Stimulated activated CD4-positive, alpha-beta T cell treated with anti-CD3 and anti-CD28 coated beads, Interleukin-12 subunit alpha, Interleukin-12 subunit beta, amount 100 ng/mL, for 24 hours (primary cell): ENCODE measurements around the gene ECD.

Experiments
- DNase-seq, 2 experiments: peaks; one replicate each; pipeline ENCODE4 v3.0.0-alpha.2; 2020; ENCODE audit warnings: low read depth in 2 of 2

ECD gene

DNA sequence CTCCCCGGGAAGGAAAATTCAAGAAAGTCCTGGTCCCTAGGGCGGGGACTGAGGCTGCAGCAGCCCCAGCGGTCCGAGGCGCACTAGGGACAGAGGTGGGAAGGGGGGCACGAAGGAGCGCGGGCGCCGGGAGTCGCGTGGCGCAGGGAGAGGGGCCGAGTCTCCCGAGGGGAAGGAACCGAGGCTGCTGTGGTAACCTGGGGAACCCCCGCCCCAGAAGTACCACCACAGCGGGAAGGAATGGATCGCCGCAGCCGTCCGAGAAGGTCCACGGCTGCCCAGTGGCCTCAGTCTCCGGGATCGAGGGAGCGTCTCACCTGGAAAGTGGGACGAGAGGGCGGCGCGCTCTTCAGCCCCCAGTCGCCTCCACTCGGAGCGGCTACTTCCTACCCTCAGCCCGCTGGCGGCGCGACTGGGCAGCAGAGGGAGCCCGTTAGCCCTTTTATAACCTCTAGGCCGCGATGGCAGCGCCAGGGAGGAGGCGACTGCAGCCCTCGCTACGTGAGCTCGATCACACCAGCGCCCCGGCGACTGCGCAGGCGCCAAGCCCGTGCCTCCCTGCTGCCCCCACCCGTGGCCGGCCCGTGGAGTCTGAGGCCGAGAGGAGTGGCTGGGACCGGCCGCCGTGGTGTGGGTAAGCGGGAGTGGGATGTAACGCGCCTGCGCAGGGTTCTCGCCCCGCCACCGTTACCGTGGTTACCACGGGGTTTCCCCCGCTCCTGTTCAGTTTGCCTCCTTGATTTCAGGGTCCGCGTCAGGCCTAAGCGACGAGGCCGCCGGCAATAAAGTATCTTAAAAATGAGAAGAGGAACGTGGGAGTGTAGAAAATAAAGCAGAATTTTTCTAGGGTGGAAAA is 71.1 kb downstream of the ECD start, which contains the start of gene P4HA1:
TSS of gene P4HA1 (minus strand) at position 418 of the 856 bp plus-strand sequence. CDS start 21,983 bp downstream, outside the sequence.
- DNase-seq, result peak; percentile 96 to 98

GRCh38 chr10:73096041-73096448 is 71.8 kb downstream of the ECD start:
- peak; percentile 56 to 58 for DNase-seq

DNA sequence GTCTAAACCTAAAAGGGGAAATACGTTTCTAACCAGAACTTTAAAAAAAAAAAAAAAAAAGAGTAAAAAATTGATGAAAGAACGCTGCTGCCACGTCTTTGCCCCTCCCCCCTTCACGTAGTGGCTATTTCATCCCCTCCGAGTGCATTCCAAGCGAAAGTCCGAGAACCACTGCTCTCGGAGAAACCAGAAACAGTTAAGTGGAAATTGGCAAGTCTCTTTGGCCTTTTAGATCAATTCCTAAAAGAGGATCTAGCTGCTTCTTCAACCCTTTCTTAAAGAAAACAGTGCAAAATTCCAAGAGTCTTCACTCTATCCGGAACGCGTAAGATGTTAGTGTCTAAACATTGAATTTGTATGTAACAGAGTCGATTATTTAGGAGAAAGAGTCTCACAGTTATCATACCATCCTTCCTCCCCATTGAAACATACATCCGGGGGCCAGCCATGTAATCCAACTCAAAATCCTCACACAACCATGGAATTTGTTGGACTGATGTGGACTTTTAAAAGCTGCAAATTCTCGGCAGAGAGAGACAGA is 72.3 kb downstream of the ECD start:
- DNase-seq, result peak in 1 of 2 experiments; percentile 33

DNA sequence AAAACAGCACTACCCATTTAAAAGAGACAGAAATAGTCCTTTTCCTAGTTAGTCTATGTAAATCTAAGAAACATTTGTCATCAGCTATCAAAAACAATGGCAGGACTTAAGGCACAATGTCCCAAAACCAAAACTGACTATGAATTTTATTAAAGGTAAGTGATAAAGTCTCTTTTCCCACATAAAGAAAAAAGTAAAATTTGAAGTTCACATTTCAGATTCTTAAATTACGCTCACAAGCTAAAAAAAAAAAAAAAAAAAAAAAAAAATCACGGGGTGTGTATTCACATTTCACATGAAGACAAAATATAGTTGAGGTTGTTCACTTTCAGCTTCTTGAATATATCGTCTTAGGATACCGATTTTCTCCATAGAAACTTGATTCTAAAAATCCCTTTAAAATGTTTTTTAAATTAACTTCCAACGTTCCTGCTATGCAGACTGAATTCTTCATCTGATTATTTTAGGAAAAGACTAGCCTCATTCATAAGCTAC is 72.8 kb downstream of the ECD start:
- no peak for DNase-seq

- DNase-seq, result no peak
These were observed 73.6 kb downstream of the ECD start for GRCh38 chr10:73093922-73094850.

DNA sequence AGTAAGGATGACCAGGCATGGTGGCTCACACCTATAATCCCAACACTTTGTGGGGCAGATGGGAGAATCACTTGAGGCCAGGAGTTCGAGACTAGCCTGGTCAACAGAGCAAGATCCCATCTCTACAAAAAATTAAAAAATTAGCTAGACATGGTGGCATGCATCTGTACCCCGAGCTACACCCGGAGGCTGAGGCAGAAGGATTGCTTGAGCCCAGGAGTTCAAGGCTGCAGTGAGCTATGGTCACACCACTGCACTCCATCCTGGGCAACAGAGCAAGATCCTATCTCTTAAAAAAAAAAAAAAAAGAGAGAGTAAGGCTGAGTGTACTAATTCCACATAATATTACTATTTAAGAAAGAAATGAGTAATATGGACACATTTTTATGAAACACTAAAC is 75.0 kb downstream of the ECD start:
- no peak for DNase-seq

DNA sequence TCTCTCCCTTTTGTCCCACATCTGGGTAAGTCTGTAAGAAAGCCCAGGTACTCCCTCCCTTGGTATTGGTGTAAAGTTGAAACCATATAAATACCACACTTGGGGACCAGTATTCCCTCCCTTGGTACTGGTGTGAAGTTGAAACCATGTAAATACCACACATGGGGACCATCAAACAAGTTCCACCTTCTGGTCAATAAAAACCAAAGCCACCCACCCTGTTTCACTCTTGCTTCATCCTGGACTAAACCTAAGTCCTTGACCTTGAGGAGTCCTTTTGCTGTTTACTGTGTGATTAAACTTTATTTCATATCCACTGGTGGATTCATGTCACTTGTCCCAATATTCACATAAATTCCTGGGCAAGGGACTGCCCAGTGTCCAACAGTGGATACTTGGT is 79.5 kb downstream of the ECD start:
- no peak for DNase-seq

DNA sequence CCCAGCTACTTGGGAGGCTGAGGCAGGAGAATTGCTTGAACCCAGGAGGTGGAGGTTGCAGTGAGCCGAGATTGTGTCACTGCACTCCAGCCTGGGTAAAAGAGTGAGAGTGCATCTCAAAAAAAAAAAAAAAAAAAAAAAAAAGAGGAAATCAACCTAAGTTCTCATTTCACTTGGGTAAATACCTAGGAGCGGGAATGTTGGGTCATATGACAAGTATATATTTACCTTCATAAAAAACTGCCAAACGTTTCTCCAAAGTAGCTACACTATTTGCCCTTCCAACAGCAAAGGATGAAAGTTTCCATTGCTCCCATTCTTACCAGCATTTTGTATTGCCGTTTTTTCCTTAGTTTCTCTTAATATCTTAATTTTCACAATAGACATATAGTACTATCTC is 81.0 kb downstream of the ECD start:
- DNase-seq, result no peak

DNA sequence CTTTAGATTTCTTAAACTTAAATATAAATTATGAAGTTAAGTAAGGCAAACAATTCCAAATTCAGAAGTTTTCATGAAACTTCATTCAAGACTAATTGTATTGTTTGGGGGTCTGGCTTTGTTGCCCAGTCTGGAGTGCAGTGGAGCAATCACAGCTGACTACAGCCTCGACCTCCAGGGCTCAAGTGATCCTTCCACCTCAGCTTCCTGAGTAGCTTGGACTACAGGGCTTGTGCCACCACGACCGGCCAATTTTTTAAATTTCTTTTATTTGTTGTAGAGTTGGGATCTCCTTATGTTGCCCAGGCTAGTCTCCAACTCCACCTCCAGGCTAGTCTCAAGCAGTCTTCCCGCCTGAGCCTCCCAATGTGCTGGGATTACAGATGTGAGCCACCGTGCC is 83.6 kb downstream of the ECD start:
- no peak for DNase-seq
